K562 (cell line): ENCODE results near the gene CCDC178. TPM values are rescaled to one million over a fixed set of nuclear protein-coding genes. Genes with fewer than 3 reads are reported as not detected.

Experiments
- ATAC-seq: fragments of 200-7000 bp; cut with Tn5 transposase; 3 replicates; pipeline ENCODE4 v1.9.1; 2020; ENCODE audit warnings: moderate library complexity
- BruUV-seq: library from RNA; stranded (reverse); fragments of 400-500 nt; replicated peaks from 2 replicates; lab custom pipeline; 2021; lab: Mats Ljungman, UMichigan
- CTCF ChIA-PET: fragments of 300-600 bp; formaldehyde crosslinking; extraction: SDS; loops from one replicate; lab custom pipeline; 2021; ENCODE audit warnings: low intra/inter-chr PET ratio; lab: Yijun Ruan, JAX
- POLR2A ChIA-PET: fragments of 300-600, 350-650 bp; sonication (Branson Sonifier 250); formaldehyde crosslinking; extraction: SDS; loops from one replicate; lab custom pipeline; 2021; ENCODE audit warnings: antibody characterized with exemption, inconsistent platforms; lab: Yijun Ruan, JAX
- DNase-seq, 4 experiments: peaks; one replicate each; pipeline versions ENCODE4 v3.0.0 to v3.0.0-alpha.2; 2011 to 2018; ENCODE audit warnings: low spot score in 3 of 4, mixed read lengths in 3 of 4; ENCODE audit errors: extremely low read depth in 1 of 4
- FAIRE-seq: peaks from 2 replicates; lab custom pipeline; 2011; peaks lifted over from hg19 to GRCh38; lab: Jason Lieb, UNC
- H2AFZ ChIP-seq: 2 replicates; pipeline ENCODE4 v1.6.0; 2011; ENCODE audit warnings: low read depth, low read length, control low read depth, inconsistent platforms
- H3K27ac ChIP-seq: fragments of 200-600 bp; 3 replicates; pipeline ENCODE4 v1.8.0; 2011; ENCODE audit warnings: low read depth, mild to moderate bottlenecking, control low read depth, inconsistent platforms, low read length, moderate library complexity, mixed read lengths; ENCODE audit errors: extremely low read depth
- H3K27me3 ChIP-seq, 2 experiments: fragments of 300-600 bp in 1 of 2; 2 replicates in 1 of 2; 3 replicates in 1 of 2; pipeline versions ENCODE4 v1.6.0 to v1.8.0; 2011; ENCODE audit warnings: inconsistent platforms in 2 of 2, low read length in 2 of 2, mild to moderate bottlenecking in 1 of 2, mixed read lengths in 1 of 2, moderate library complexity in 1 of 2; ENCODE audit not compliant: control insufficient read depth in 2 of 2, insufficient read depth in 2 of 2
- H3K36me3 ChIP-seq: fragments of 300-600 bp; 3 replicates; pipeline ENCODE4 v1.8.0; 2011; ENCODE audit warnings: mild to moderate bottlenecking, low read length, inconsistent platforms; ENCODE audit not compliant: control insufficient read depth, insufficient read depth
- H3K4me1 ChIP-seq, 2 experiments: fragments of 200-600 bp in 1 of 2; replicated peaks in 1 of 2; 2 replicates in 1 of 2; 3 replicates in 1 of 2; pipeline versions ENCODE4 v1.5.1 to v1.8.0; 2011; ENCODE audit warnings: inconsistent platforms in 2 of 2, low read length in 2 of 2, mild to moderate bottlenecking in 1 of 2, mixed read lengths in 1 of 2, moderate library complexity in 1 of 2; ENCODE audit not compliant: control insufficient read depth in 2 of 2, insufficient read depth in 2 of 2
- H3K4me2 ChIP-seq: 2 replicates; pipeline ENCODE4 v1.6.1; 2011; ENCODE audit warnings: low read length, control low read depth, inconsistent platforms, mixed read lengths; ENCODE audit not compliant: insufficient read depth
- H3K4me3 ChIP-seq: fragments of 200-600 bp; sonication (generic), shearing (Covaris generic); 2 replicates; pipeline ENCODE4 v1.5.1; 2016; ENCODE audit warnings: control low read depth, inconsistent platforms
- H3K79me2 ChIP-seq: fragments of 200-600 bp; 3 replicates; pipeline ENCODE4 v1.8.0; 2011; ENCODE audit warnings: low read length, inconsistent platforms; ENCODE audit not compliant: control insufficient read depth, insufficient read depth
- H3K9ac ChIP-seq, 2 experiments: 2 replicates each; pipeline versions ENCODE4 v1.6.0 to v1.6.1; 2011; ENCODE audit warnings: low read depth in 2 of 2, low read length in 2 of 2, control low read depth in 1 of 2, inconsistent platforms in 1 of 2, mild to moderate bottlenecking in 1 of 2, mixed read lengths in 1 of 2; ENCODE audit not compliant: insufficient read depth in 1 of 2
- H3K9me1 ChIP-seq: one replicate; pipeline ENCODE4 v1.6.0; 2011; ENCODE audit warnings: inconsistent platforms, mild to moderate bottlenecking, low read length, moderate library complexity; ENCODE audit not compliant: control insufficient read depth, insufficient read depth
- H3K9me3 ChIP-seq: replicated peaks from 2 replicates; pipeline ENCODE4 v1.5.1; 2011; ENCODE audit warnings: low read depth, low read length, inconsistent platforms; ENCODE audit not compliant: control insufficient read depth, insufficient read depth
- H4K20me1 ChIP-seq: replicated peaks from 2 replicates; pipeline ENCODE4 v1.6.1; 2011; ENCODE audit warnings: low read length, inconsistent platforms, mixed read lengths; ENCODE audit not compliant: control insufficient read depth, insufficient read depth
- CBFA2T3 ChIP-seq: fragments of 450-650 bp; IDR thresholded peaks from 2 replicates; pipeline ENCODE4 v1.6.1; 2017
- HDAC8 ChIP-seq: fragments of 450-650 bp; IDR thresholded peaks from 2 replicates; pipeline ENCODE4 v1.6.1; 2016; ENCODE audit warnings: mild to moderate bottlenecking, missing genetic modification characterization, moderate library complexity, missing compliant biosample characterization
- MBD1 ChIP-seq: fragments of 250-450 bp; sonication (Bioruptor Pico); IDR thresholded peaks from 2 replicates; pipeline ENCODE4 v1.8.0; 2022; ENCODE audit warnings: inconsistent platforms
- RCOR1 ChIP-seq, 2 experiments: IDR thresholded peaks; 2 replicates each; pipeline ENCODE4 v1.6.1; 2012; ENCODE audit warnings: low read depth in 2 of 2, low read length in 2 of 2, borderline replicate concordance in 1 of 2, improper control_type of control experiment in 1 of 2
- WGBS: fragments of 100-300 bp; shearing (Covaris generic); methylation state at CpG from one replicate; pipeline ENCODE4 v1.1.6; 2016; ENCODE audit warnings: low coverage, mixed read lengths; ENCODE audit not compliant: insufficient coverage; ENCODE audit errors: missing lambda C conversion rate; 5-methylcytosine and 5-hydroxymethylcytosine counted together
- in situ Hi-C: fragments of 300-500 bp; cut with MboI; formaldehyde crosslinking; loops from 4 replicates; pipeline ENCODE4 v1.15.0; 2018; ENCODE audit warnings: inconsistent platforms, mixed read lengths
- intact Hi-C: fragments of 100-400 bp; cut with micrococcal nuclease; formaldehyde crosslinking; loops from 2 replicates; pipeline ENCODE4 v1.14.2; 2022
- polyA plus RNA-seq, 8 experiments: library from polyadenylated mRNA; depleted of rRNA in 4 of 8; stranded (reverse) in 5 of 8; unstranded in 3 of 8; fragments of >200 nt; fragmentation: Nextera tagmentation in 2 of 8; fragmentation: Illumina TruSeq in 1 of 8; extraction: Ambion mirVana in 2 of 8; extraction: Trizol in 1 of 8; gene quantifications; 2 replicates each; pipeline versions ENCODE4 v1.2.1 to v1.2.3, GENCODE V29; 2011 to 2014; ENCODE audit warnings: inconsistent platforms in 1 of 8, missing spikeins in 1 of 8
- total RNA-seq, 7 experiments: library from RNA; depleted of rRNA in 6 of 7; stranded (reverse); fragments of >200 nt in 6 of 7; fragmentation: Illumina TruSeq in 2 of 7; extraction: Trizol in 2 of 7; gene quantifications; 2 replicates each; pipeline versions ENCODE4 v1.2.1 to v1.2.3, GENCODE V29; 2011 to 2021; ENCODE audit warnings: low replicate concordance in 1 of 7

Gene CCDC178
- total and polyA plus RNA-seq, 9 of the 15 experiments (the other 6 are each of a cell fraction or from before 2014, with no cell fraction given) = 0.12 to 0.47 (median 0.15) TPM; not detected in 6

- BruUV-seq = no TSS peak
- ATAC-seq (no peak), FAIRE-seq (no peak), DNase-seq (no peak)
- TF ChIP-seq HDAC8 (tag) (no peak), MBD1 (CRISPR knock-in tag) (no peak), CBFA2T3 (no peak), RCOR1 (IDR thresholded peaks at IDR 0.05; ENCODE audit: borderline replicate concordance in 1 of 2, low read depth in 2 of 2, low read length in 2 of 2) (no peak)
- 1% methylated on average over 4 of the region's 4 CpGs for WGBS
- Histone ChIP-seq H3K27me3 (no peaks in the 10 kb centered on the region), H3K4me1 (no peaks in the 10 kb centered on the region), H4K20me1 (no peaks in the 10 kb centered on the region), H3K9me3 (no peaks in the 10 kb centered on the region; the same call in 1 of the 2 replicates), H3K4me3 (no peak overlapping the region), H3K36me3 (no peaks in the 10 kb centered on the region), H3K4me2 (no peak overlapping the region), H3K79me2 (no peaks in the 10 kb centered on the region), H3K9ac (no peak overlapping the region), H3K27ac (no peak overlapping the region), H3K9me1 (no peaks in the 10 kb centered on the region), H2AFZ (no peak overlapping the region)
- POLR2A ChIA-PET = interaction anchor here (0.6 kb wide), 1 partner anchor 360 kb away, joined by 3 read pairs; no protein-coding TSS in a partner anchor
- CTCF ChIA-PET = no interaction called here
- in situ Hi-C loops (no loop called here), intact Hi-C loops (no loop called here)
Observed at GRCh38 chr18:32896776-32897547, 543.6 kb downstream of the CCDC178 start.
